IMR-90 (cell line): ENCODE results near the gene SLC9A1. TPM values are rescaled to one million over a fixed set of nuclear protein-coding genes. Genes with fewer than 3 reads are reported as not detected.

Experiments used
- CHD1 ChIP-seq: IDR thresholded peaks from 2 replicates; pipeline ENCODE4 v1.6.1; 2012; ENCODE audit warnings: low read depth, low read length, improper control_type of control experiment
- CTCF ChIP-seq: conservative IDR thresholded peaks from 2 replicates; pipeline ENCODE4 v1.5.1; 2012; ENCODE audit warnings: mild to moderate bottlenecking, low read depth, low read length, improper control_type of control experiment
- MAFK ChIP-seq: IDR thresholded peaks from 2 replicates; pipeline ENCODE4 v1.6.1; 2012; ENCODE audit warnings: low read depth, low read length, improper control_type of control experiment
- MXI1 ChIP-seq: IDR thresholded peaks from 2 replicates; pipeline ENCODE4 v1.6.1; 2012; ENCODE audit warnings: low read depth, mild to moderate bottlenecking, low read length, moderate library complexity, borderline replicate concordance
- NFE2L2 ChIP-seq: fragments of 150-350 bp; IDR thresholded peaks from 2 replicates; pipeline ENCODE4 v1.6.1; 2016; ENCODE audit warnings: low read depth, mild to moderate bottlenecking, low read length
- USF2 ChIP-seq: fragments of 150-350 bp; IDR thresholded peaks from 2 replicates; pipeline ENCODE4 v1.6.1; 2017; ENCODE audit warnings: mild to moderate bottlenecking, antibody characterized with exemption, low read length, low read depth
- polyA plus RNA-seq, 3 experiments: library from polyadenylated mRNA; depleted of rRNA; stranded (reverse); fragments of >200 nt; gene quantifications; 2 replicates each; pipeline ENCODE4 v1.2.3, GENCODE V29; 2012; ENCODE audit warnings: low replicate concordance in 1 of 3
- total RNA-seq: library from RNA; depleted of rRNA; stranded (reverse); fragments of >200 nt; gene quantifications from 2 replicates; pipeline ENCODE4 v1.2.3, GENCODE V29; 2012

The SLC9A1 gene
- total and polyA plus RNA-seq, 2 of the 4 experiments (the other 2 are of a cell fraction) = 2.0 to 21.2 TPM

GRCh38 chr1:27102134-27102706 lies 52.7 kb downstream of the SLC9A1 start (continued):
- TF ChIP-seq CTCF = no peak
- TF ChIP-seq MXI1 = no peak
- TF ChIP-seq MAFK = no peak
- TF ChIP-seq NFE2L2 = no peak
- no peak for TF ChIP-seq USF2
- TF ChIP-seq CHD1 = no peak
